Measurements from ENCODE around the gene SLC12A5.

DNA sequence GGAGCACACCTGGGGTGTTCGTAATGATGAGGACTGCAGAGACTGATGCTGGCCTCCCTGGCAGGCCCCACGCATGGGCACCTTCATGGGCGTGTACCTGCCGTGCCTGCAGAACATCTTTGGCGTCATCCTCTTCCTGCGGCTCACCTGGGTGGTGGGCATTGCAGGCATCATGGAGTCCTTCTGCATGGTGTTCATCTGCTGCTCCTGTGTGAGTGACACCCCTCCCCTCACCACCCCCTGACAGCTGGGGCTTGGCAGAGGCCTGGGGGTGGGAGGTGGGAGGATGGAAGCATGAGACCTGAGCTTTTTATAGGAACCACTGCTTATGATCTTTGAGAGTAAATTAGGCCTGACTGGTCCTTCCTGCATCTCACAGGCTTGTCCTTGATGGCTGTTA is 6.7 kb downstream of the SLC12A5 start:
- TF ChIP-seq CTCF (IDR thresholded peaks at IDR 0.05) (no peak), POLR2AphosphoS5 (IDR thresholded peaks at IDR 0.05) (no peak), POLR2A (IDR thresholded peaks at IDR 0.05) (no peak)

All from stomach (tissue), 4 donors.